Lower leg skin (tissue), 4 donors: ENCODE measurements around the gene ACLY. TPM values are rescaled to one million over a fixed set of nuclear protein-coding genes. Genes with fewer than 3 reads are reported as not detected.

Source experiments
- DNase-seq, 2 donors: peaks; one replicate each; pipeline ENCODE4 v3.0.0-alpha.2; 2019; ENCODE audit warnings: low spot score in 2 of 2
- H3K4me3 ChIP-seq: fragments of 200-600 bp; sonication (generic); 2 replicates; pipeline ENCODE4 v1.5.1; 2017; ENCODE audit warnings: mild to moderate bottlenecking, low read depth; ENCODE audit not compliant: poor library complexity, severe bottlenecking
- POLR2A ChIP-seq, 2 donors: fragments of 450-650 bp; IDR thresholded peaks; one replicate each; pipeline ENCODE4 v1.6.1; 2016 to 2017; ENCODE audit warnings: antibody characterized with exemption in 2 of 2, mild to moderate bottlenecking in 1 of 2, moderate library complexity in 1 of 2
- WGBS, 2 donors: methylation state at CpG; one replicate each; pipeline ENCODE4 v1.1.5; 2018; 5-methylcytosine and 5-hydroxymethylcytosine counted together
- intact Hi-C: fragments of 100-400 bp; cut with DNase I; formaldehyde crosslinking; loops from one replicate; pipeline ENCODE4 v1.15.0; 2023; ENCODE audit warnings: low total_unique reads
- total RNA-seq, 4 donors: library from RNA; depleted of rRNA; stranded (reverse); fragments of >200 nt; gene quantifications; one replicate each; pipeline ENCODE4 v1.1.0, GENCODE V29; 2016
- TF ChIP-seq, protein P1 (sequence below), 3 donors: fragments of 450-650 bp; IDR thresholded peaks; one replicate each; pipeline ENCODE4 v1.5.1; 2016; ENCODE audit warnings: antibody characterized with exemption in 3 of 3, mild to moderate bottlenecking in 3 of 3, moderate library complexity in 2 of 3

ACLY gene
- total RNA-seq, 4 donors from 2014 or later, result 50.3 to 73.0 (median 62.4) TPM

DNA sequence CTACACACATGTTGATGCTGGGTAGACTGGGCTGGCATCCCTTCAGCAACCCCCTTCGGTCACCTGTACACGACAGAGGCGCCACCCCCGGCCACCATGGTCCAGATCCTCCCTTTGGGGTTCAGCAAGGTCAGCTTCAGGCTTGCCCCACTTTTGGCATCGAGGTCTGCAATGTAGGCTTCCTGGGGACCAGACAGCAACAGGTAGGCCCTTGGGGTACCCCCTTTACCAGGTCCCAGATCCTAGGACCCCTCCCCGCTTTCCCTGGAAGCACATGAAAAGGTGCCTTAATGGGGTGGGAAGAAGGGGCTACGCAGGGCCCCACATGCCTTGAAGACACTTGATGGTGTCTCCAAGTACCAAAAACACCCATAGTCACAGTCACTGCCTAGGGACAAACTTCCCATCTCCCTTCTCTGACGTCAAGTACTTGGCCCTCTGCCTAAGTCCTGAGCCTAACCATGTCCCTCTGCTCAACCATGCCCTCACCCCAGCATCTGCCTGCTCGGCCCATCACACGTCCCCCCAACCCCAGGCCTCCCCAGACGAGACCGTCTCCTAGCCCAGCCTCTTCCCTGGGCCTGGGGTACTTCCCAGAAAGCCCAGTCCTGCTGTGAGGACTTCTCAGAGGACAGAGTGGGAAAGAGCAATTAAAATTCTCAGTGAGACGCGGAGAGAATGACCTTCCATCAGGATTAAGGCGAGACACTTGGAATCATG is 12.1 kb downstream of the ACLY start:
- intact Hi-C loops, result no loop called here
- TF ChIP-seq, protein P1, sequence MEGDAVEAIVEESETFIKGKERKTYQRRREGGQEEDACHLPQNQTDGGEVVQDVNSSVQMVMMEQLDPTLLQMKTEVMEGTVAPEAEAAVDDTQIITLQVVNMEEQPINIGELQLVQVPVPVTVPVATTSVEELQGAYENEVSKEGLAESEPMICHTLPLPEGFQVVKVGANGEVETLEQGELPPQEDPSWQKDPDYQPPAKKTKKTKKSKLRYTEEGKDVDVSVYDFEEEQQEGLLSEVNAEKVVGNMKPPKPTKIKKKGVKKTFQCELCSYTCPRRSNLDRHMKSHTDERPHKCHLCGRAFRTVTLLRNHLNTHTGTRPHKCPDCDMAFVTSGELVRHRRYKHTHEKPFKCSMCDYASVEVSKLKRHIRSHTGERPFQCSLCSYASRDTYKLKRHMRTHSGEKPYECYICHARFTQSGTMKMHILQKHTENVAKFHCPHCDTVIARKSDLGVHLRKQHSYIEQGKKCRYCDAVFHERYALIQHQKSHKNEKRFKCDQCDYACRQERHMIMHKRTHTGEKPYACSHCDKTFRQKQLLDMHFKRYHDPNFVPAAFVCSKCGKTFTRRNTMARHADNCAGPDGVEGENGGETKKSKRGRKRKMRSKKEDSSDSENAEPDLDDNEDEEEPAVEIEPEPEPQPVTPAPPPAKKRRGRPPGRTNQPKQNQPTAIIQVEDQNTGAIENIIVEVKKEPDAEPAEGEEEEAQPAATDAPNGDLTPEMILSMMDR (IDR thresholded peaks at IDR 0.05), result no peak
- TF ChIP-seq POLR2A (IDR thresholded peaks at IDR 0.05), result no peak
- H3K4me3 ChIP-seq, result no peak overlapping the region
- WGBS, 2 donors, result 91 to 92% methylated on average over 15 of the region's 15 CpGs
- DNase-seq, result no peak

DNA sequence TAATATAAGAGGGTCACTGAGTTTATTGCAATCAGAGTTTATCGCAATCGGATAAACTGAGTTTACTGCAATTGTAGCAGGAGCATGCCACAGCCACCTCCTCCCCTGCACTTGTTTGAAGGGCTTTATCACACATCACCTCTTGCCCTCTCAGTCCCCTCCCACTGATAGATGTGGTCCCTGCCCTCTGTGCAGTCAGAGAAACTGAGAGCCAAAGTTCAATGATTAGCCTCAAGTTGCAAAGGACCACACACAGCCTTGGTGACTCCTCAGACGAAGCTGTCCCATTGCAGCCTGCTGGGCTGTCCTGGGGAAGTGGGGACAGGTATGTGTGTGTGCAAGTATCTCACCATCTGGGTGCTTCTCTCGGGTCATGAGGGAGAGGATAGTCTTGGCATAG is 13.6 kb downstream of the ACLY start:
- WGBS, 2 donors, result 92 to 95% methylated on average over 4 of the region's 4 CpGs
- H3K4me3 ChIP-seq, result no peak overlapping the region
- TF ChIP-seq POLR2A (IDR thresholded peaks at IDR 0.05), result no peak
- TF ChIP-seq, protein P1 (IDR thresholded peaks at IDR 0.05), result no peak
- no peak for DNase-seq
- intact Hi-C loops, result no loop called here

- intact Hi-C loops, result no loop called here
- TF ChIP-seq, protein P1 (IDR thresholded peaks at IDR 0.05), result no peak
- no peak for TF ChIP-seq POLR2A (IDR thresholded peaks at IDR 0.05)
- DNase-seq, result no peak
- 91 to 93% methylated on average over 7 of the region's 7 CpGs for WGBS, 2 donors
- H3K4me3 ChIP-seq, result no peak overlapping the region
These were observed 14.4 kb downstream of the ACLY start for GRCh38 chr17:41904242-41904841.

- no peak overlapping the region for H3K4me3 ChIP-seq
- TF ChIP-seq, protein P1 (IDR thresholded peaks at IDR 0.05), result no peak
- no peak for TF ChIP-seq POLR2A (IDR thresholded peaks at IDR 0.05)
- WGBS, 2 donors, result 82 to 83% methylated on average over 11 of the region's 11 CpGs
- DNase-seq, result no peak
- intact Hi-C loops, result no loop called here
These were observed 17.1 kb downstream of the ACLY start for GRCh38 chr17:41901646-41902045.

DNA sequence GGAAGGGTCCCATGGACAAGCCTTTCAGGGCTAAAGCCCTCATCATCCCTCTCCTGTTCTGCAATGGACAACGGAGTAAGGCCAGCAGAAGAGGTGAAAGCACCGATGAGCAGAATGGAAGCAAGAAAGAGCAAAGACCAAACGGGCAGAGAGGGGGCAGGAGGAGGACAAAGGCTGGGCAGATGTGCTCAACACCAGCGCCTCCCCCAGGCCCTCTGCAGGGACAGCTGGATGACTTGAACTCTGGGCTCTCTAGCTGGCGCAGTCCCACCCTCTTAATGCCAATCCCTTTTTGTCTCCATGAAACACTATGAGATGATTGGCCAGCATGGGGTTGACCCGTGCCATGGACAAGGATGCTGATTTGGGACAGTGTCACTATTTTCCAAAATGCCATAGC is 22.0 kb downstream of the ACLY start:
- no peak for DNase-seq
- intact Hi-C loops, result no loop called here
- WGBS, 2 donors, result 92 to 93% methylated on average over 6 of the region's 6 CpGs
- H3K4me3 ChIP-seq, result no peak overlapping the region
- no peak for TF ChIP-seq POLR2A (IDR thresholded peaks at IDR 0.05)
- TF ChIP-seq, protein P1 (IDR thresholded peaks at IDR 0.05), result no peak
